Mucosa of descending colon (tissue), 3 donors: ENCODE results near the gene EPX. TPM values are rescaled to one million over a fixed set of nuclear protein-coding genes. Genes with fewer than 3 reads are reported as not detected.

Experiments
- ATAC-seq: fragments of 200-7000 bp; cut with Tn5 transposase; one replicate; pipeline ENCODE4 v1.9.1; 2020; ENCODE audit warnings: mild to moderate bottlenecking, moderate library complexity
- DNase-seq, 3 donors: peaks; one replicate each; pipeline ENCODE4 v3.0.0-alpha.2; 2020
- H3K36me3 ChIP-seq: fragments of 200-600 bp; one replicate; pipeline ENCODE4 v1.8.0; 2021; ENCODE audit warnings: low read depth, mild to moderate bottlenecking
- H3K4me1 ChIP-seq: fragments of 200-600 bp; one replicate; pipeline ENCODE4 v1.8.0; 2021; ENCODE audit warnings: low read depth, mild to moderate bottlenecking
- H3K4me3 ChIP-seq: fragments of 200-600 bp; one replicate; pipeline ENCODE4 v1.8.0; 2021; ENCODE audit warnings: mild to moderate bottlenecking
- H3K9me3 ChIP-seq: fragments of 200-600 bp; one replicate; pipeline ENCODE4 v1.8.0; 2021; ENCODE audit warnings: mild to moderate bottlenecking
- CTCF ChIP-seq: fragments of 200-600 bp; IDR thresholded peaks from one replicate; pipeline ENCODE4 v1.8.0; 2022; ENCODE audit warnings: antibody characterized with exemption, mild to moderate bottlenecking
- intact Hi-C, 2 donors: fragments of 100-400 bp; cut with DNase I in 1 of 2; cut with micrococcal nuclease in 1 of 2; formaldehyde crosslinking; loops; one replicate each; pipeline versions ENCODE4 v1.11.0 to v1.11.1; 2022; cut with DNase I, micrococcal nuclease
- total RNA-seq, 3 donors: library from RNA; stranded (reverse); fragmentation: NEBNext Ultra II Directional in 2 of 3; extraction: Animal tissue kit (Norgen Biotek cat#: 25700) in 2 of 3; gene quantifications; one replicate each; pipeline versions ENCODE4 v1.2.1 to v1.2.4, GENCODE V29; 2021 to 2023
- donor health status: DM: no; HTN: no; CAD: no; lungs with moderate emphysema.
- donor health status: DM: no; HTN: no; CAD: no.
- donor health status: DM: no; HTN: yes; CAD: no.

The EPX gene
- total RNA-seq, 3 donors from 2014 or later = not detected

- TF ChIP-seq CTCF = no peak
- ATAC-seq (no peak), DNase-seq (no peak)
- Histone ChIP-seq H3K4me1 (no peaks in the 10 kb centered on the region), H3K36me3 (no peaks in the 10 kb centered on the region), H3K9me3 (no peaks in the 10 kb centered on the region), H3K4me3 (no peak overlapping the region)
- intact Hi-C loops = no loop called here
These were observed 42.0 kb downstream of the EPX start for GRCh38 chr17:58234512-58234911.

- ATAC-seq (no peak), DNase-seq (no peak)
- Histone ChIP-seq H3K36me3 (no peaks in the 10 kb centered on the region), H3K4me3 (no peak overlapping the region), H3K4me1 (no peaks in the 10 kb centered on the region), H3K9me3 (no peaks in the 10 kb centered on the region)
- intact Hi-C loops = no loop called here
- no peak for TF ChIP-seq CTCF
These were observed 43.3 kb downstream of the EPX start for GRCh38 chr17:58235821-58236220.

GRCh38 chr17:58236394-58236793, 43.9 kb downstream of the EPX start:
- no peaks in the 10 kb centered on the region for H3K36me3 ChIP-seq
- TF ChIP-seq CTCF = no peak

GRCh38 chr17:58238147-58238634, 45.7 kb downstream of the EPX start, which contains the start of gene LPO:
Gene LPO (plus strand): TSS chr17:58238584. CDS start chr17:58242980, 4,396 bp downstream.
- Histone ChIP-seq H3K4me1 (no peaks in the 10 kb centered on the region), H3K4me3 (no peak within 1 kb of the TSS), H3K36me3 (no peaks in the 10 kb centered on the region), H3K9me3 (no peaks in the 10 kb centered on the region)
- DNase-seq (no peak), ATAC-seq (no peak)
- no peak for TF ChIP-seq CTCF
- intact Hi-C loops = no loop called here

More at GRCh38 chr17:58236394-58236793, 43.9 kb downstream of the EPX start:
- DNase-seq (no peak), ATAC-seq (no peak)
- intact Hi-C loops = no loop called here
- H3K4me1 ChIP-seq = no peaks in the 10 kb centered on the region
- H3K9me3 ChIP-seq = no peaks in the 10 kb centered on the region
- no peak overlapping the region for H3K4me3 ChIP-seq

GRCh38 chr17:58239987-58240386, 47.5 kb downstream of the EPX start:
- no peaks in the 10 kb centered on the region for H3K4me1 ChIP-seq
- no peak for DNase-seq
- no peaks in the 10 kb centered on the region for H3K36me3 ChIP-seq
- no peaks in the 10 kb centered on the region for H3K9me3 ChIP-seq
- no peak for ATAC-seq
- intact Hi-C loops = no loop called here
- no peak overlapping the region for H3K4me3 ChIP-seq
- no peak for TF ChIP-seq CTCF
